Keratinocyte (primary cell): ENCODE measurements around the gene QPCT. TPM values are rescaled to one million over a fixed set of nuclear protein-coding genes. Genes with fewer than 3 reads are reported as not detected.

Experiments used
- DNase-seq: peaks from one replicate; pipeline ENCODE4 v3.0.0-alpha.2; 2011; ENCODE audit warnings: low read depth, missing footprints, low spot score
- FAIRE-seq: peaks from 2 replicates; lab custom pipeline; 2011; peaks lifted over from hg19 to GRCh38; lab: Jason Lieb, UNC
- H2AFZ ChIP-seq: 2 replicates; pipeline ENCODE4 v1.6.0; 2012; ENCODE audit warnings: low read length, control low read depth, inconsistent platforms; ENCODE audit not compliant: control insufficient read depth
- H3K27ac ChIP-seq: 2 replicates; pipeline ENCODE4 v1.5.1; 2011; ENCODE audit warnings: low read length; ENCODE audit not compliant: control insufficient read depth, insufficient read depth
- H3K27me3 ChIP-seq: 3 replicates; pipeline ENCODE4 v1.6.0; 2011; ENCODE audit warnings: low read length; ENCODE audit not compliant: control insufficient read depth, insufficient read depth; ENCODE audit errors: extremely low read depth
- H3K36me3 ChIP-seq, 2 experiments: 2 replicates in 1 of 2; 3 replicates in 1 of 2; pipeline ENCODE4 v1.5.1; 2011; ENCODE audit warnings: low read length in 2 of 2, mild to moderate bottlenecking in 1 of 2; ENCODE audit not compliant: control insufficient read depth in 2 of 2, insufficient read depth in 2 of 2; ENCODE audit errors: extremely low read depth in 1 of 2
- H3K4me1 ChIP-seq: 3 replicates; pipeline ENCODE4 v1.5.1; 2011; ENCODE audit warnings: low read length; ENCODE audit not compliant: control insufficient read depth, insufficient read depth; ENCODE audit errors: extremely low read depth
- H3K4me2 ChIP-seq: 3 replicates; pipeline ENCODE4 v1.6.0; 2011; ENCODE audit warnings: low read depth, low read length; ENCODE audit not compliant: control insufficient read depth, insufficient read depth; ENCODE audit errors: extremely low read depth
- H3K4me3 ChIP-seq, 3 experiments: fragments of 200-600 bp in 1 of 3; sonication (generic) in 1 of 3; 2 replicates in 2 of 3; 3 replicates in 1 of 3; pipeline ENCODE4 v1.5.1; 2011 to 2016; ENCODE audit warnings: low read length in 3 of 3, mild to moderate bottlenecking in 3 of 3, control low read depth in 2 of 3, inconsistent platforms in 1 of 3, low read depth in 1 of 3, mixed read lengths in 1 of 3, mixed run types in 1 of 3, moderate library complexity in 1 of 3; ENCODE audit not compliant: control insufficient read depth in 2 of 3, insufficient read depth in 2 of 3; ENCODE audit errors: extremely low read depth in 1 of 3
- H3K79me2 ChIP-seq: 2 replicates; pipeline ENCODE4 v1.6.0; 2012; ENCODE audit warnings: low read length; ENCODE audit not compliant: control insufficient read depth, insufficient read depth
- H3K9ac ChIP-seq: 3 replicates; pipeline ENCODE4 v1.6.0; 2011; ENCODE audit warnings: low read length; ENCODE audit not compliant: control insufficient read depth, insufficient read depth; ENCODE audit errors: extremely low read depth
- H3K9me1 ChIP-seq: 3 replicates; pipeline ENCODE4 v1.6.0; 2011; ENCODE audit warnings: low read length; ENCODE audit not compliant: control insufficient read depth, insufficient read depth; ENCODE audit errors: extremely low read depth
- H3K9me3 ChIP-seq: 2 replicates; pipeline ENCODE4 v1.5.1; 2012; ENCODE audit warnings: low read depth, low read length; ENCODE audit not compliant: control insufficient read depth
- H4K20me1 ChIP-seq: 3 replicates; pipeline ENCODE4 v1.6.0; 2011; ENCODE audit warnings: low read length; ENCODE audit not compliant: control insufficient read depth, insufficient read depth; ENCODE audit errors: extremely low read depth
- CTCF ChIP-seq, 3 experiments: IDR thresholded peaks in 1 of 3; conservative IDR thresholded peaks in 1 of 3; optimal IDR thresholded peaks in 1 of 3; 2 replicates in 2 of 3; 3 replicates in 1 of 3; pipeline versions ENCODE3 to v1.5.1; 2011; ENCODE audit warnings: low read length in 3 of 3, mild to moderate bottlenecking in 3 of 3, moderate library complexity in 2 of 3, control low read depth in 1 of 3, inconsistent platforms in 1 of 3; ENCODE audit not compliant: insufficient read depth in 2 of 3; ENCODE audit errors: extremely low read depth in 1 of 3
- EZH2 ChIP-seq: IDR thresholded peaks from one replicate; pipeline ENCODE4 v1.6.1; 2012; ENCODE audit warnings: inconsistent platforms, mild to moderate bottlenecking, low read length, moderate library complexity
- dilution Hi-C: fragments of 300-500 bp; cut with MboI; formaldehyde crosslinking; loops from one replicate; pipeline ENCODE4 v1.7.0; 2020; ENCODE audit warnings: low sequenced_read_pairs; ENCODE audit not compliant: extremely low pct_ligation_motif_present
- polyA plus RNA-seq, 5 experiments: library from polyadenylated mRNA; depleted of rRNA in 3 of 5; stranded (reverse) in 3 of 5; stranded (forward) in 1 of 5; unstranded in 1 of 5; fragments of >200 nt; gene quantifications; 1 replicate in 1 of 5; 2 replicates in 3 of 5; 3 replicates in 1 of 5; pipeline versions ENCODE4 v1.2.1 to v1.2.3, GENCODE V29; 2011 to 2012; ENCODE audit warnings: missing spikeins in 2 of 5, low read depth in 1 of 5, low replicate concordance in 1 of 5

The QPCT gene
- polyA plus RNA-seq, 1 donor (not counting 4 experiments of a cell fraction or from before 2014, with no cell fraction given), result 11.6 TPM

GRCh38 chr2:37348155-37348554 lies 3.7 kb downstream of the QPCT start:
- Histone ChIP-seq H3K9me3 (no peaks in the 10 kb centered on the region), H3K36me3 (no peaks in the 10 kb centered on the region), H3K9ac (no peak overlapping the region), H2AFZ (no peak overlapping the region), H4K20me1 (no peaks in the 10 kb centered on the region), H3K27me3 (no peaks in the 10 kb centered on the region), H3K4me3 (no peak overlapping the region), H3K4me1 (peaks cover 21% of the 10 kb centered on the region), H3K79me2 (no peaks in the 10 kb centered on the region), H3K9me1 (no peaks in the 10 kb centered on the region), H3K27ac (no peak overlapping the region), H3K4me2 (no peak overlapping the region)
- FAIRE-seq (no peak), DNase-seq (no peak)
- dilution Hi-C loops, result no loop called here
- TF ChIP-seq CTCF (optimal IDR thresholded peaks at IDR 0.05 in 1 of 3, IDR thresholded peaks at IDR 0.05 in 1 of 3, conservative IDR thresholded peaks at IDR 0.05 in 1 of 3; ENCODE audit: extremely low read depth in 1 of 3, insufficient read depth in 2 of 3, low read length in 3 of 3) (no peak), EZH2 (no peak)

DNA sequence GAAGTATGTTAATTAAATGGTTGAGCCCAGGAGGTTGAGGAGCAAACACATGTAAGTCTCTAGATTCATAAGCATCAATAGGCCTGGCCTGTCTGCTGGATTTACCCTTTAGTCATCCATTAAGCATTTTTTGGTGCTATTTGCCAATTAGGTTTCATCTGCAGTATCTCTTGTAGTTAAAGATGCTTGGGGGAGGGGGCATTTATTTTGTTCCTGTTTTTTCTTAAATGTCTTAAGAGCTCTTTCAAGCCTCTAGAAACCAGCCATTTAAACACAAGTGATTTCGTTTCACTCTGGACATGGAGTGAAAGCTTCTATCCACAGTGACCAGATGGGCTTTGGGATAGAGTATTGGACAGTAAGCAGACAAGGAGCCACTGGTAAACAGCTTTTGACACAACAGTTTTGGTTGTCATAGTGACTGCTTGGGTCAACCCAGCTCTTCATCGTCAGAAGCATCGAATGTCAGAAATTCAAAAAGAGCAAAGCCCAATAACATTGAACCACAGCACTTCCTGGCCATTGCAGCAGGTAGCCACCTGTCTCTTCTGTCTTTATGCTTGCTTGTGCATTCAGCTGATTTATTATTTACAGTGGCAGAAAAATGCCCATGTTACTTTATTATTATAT lies 4.9 kb downstream of the QPCT start:
- Histone ChIP-seq H3K9me1 (no peaks in the 10 kb centered on the region), H3K36me3 (no peaks in the 10 kb centered on the region), H3K27ac (no peak overlapping the region), H4K20me1 (no peaks in the 10 kb centered on the region), H2AFZ (no peak overlapping the region), H3K4me1 (peaks cover 13% of the 10 kb centered on the region), H3K9ac (no peak overlapping the region), H3K9me3 (no peaks in the 10 kb centered on the region), H3K79me2 (no peaks in the 10 kb centered on the region), H3K4me3 (no peak overlapping the region), H3K27me3 (no peaks in the 10 kb centered on the region), H3K4me2 (no peak overlapping the region)
- TF ChIP-seq CTCF (optimal IDR thresholded peaks at IDR 0.05 in 1 of 3, IDR thresholded peaks at IDR 0.05 in 1 of 3, conservative IDR thresholded peaks at IDR 0.05 in 1 of 3; ENCODE audit: extremely low read depth in 1 of 3, insufficient read depth in 2 of 3, low read length in 3 of 3), result no peak
- no peak for TF ChIP-seq EZH2
- FAIRE-seq (no peak), DNase-seq (no peak)
- dilution Hi-C loops, result no loop called here
